Fibroblast of skin of scalp (primary cell): ENCODE data around the gene HS6ST1.
"Not testable (repeated sequence)": the region's sequence is repeated elsewhere in the genome, so short reads cannot be mapped to it uniquely, and the experiment has no call there.

Experiments used
- DNase-seq: peaks from one replicate; pipeline ENCODE4 v3.0.0-alpha.2; 2013

The HS6ST1 gene

DNA sequence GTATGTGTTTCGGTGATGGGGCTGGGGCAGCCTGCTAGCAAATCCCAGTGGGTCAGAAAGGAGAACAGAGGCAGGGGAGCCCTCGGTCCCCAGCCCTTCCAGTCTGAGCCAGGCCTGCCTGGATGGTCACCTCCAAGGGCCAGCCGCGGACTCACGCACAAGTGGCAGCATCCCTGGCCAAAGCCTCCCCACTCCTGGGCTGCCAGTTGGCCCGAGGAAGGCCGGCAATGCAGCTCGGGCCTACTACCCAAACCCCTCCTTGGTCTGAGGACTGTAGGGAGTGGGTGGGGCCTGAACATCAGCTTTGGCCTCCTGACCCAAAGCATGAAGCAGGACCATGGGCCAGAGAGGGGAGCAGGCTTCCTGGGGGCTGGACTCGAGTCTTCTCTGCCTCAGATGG lies 51.5 kb downstream of the HS6ST1 start:
- DNase-seq = not testable (repeated sequence)

DNA sequence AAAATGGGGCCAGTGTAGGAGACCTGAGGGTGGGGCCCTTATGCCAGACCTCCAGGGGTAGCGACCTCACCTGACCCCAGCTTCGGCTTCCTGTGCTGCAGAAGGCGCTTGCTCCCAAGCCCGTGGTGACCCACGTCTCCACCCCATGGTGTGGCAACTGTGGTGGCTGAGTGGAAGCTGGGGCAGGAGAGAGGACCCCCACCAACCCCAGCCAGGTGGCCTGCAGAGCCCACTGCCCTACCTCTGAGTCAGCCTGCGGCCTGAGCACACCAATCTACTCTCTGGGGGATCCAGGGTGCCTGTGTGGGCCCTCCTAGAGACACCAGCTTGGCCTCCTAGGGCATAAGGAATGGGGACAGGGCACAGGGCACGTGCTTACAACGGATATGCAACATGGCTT lies 52.2 kb downstream of the HS6ST1 start:
- DNase-seq = not testable (repeated sequence)

DNA sequence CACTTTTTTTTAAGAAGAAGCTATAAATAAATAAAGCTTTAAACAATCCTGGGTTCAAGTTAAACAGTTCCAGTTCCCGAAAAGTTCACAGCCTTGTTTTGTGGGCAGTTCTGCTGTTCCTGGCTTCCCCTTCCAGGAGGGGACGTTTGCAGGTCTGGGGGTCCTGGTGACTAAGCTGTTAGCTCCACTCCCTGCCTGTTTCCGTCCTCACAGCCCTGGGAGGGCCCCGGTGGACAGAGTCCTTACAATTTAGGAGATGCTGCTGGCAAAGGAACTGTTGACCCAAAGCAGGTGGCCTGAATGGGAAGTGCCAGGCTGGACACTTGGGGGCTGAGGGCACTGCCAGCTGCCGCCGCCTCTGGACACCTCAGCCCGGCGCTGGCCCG lies 53.1 kb downstream of the HS6ST1 start:
- not testable (repeated sequence) for DNase-seq

DNA sequence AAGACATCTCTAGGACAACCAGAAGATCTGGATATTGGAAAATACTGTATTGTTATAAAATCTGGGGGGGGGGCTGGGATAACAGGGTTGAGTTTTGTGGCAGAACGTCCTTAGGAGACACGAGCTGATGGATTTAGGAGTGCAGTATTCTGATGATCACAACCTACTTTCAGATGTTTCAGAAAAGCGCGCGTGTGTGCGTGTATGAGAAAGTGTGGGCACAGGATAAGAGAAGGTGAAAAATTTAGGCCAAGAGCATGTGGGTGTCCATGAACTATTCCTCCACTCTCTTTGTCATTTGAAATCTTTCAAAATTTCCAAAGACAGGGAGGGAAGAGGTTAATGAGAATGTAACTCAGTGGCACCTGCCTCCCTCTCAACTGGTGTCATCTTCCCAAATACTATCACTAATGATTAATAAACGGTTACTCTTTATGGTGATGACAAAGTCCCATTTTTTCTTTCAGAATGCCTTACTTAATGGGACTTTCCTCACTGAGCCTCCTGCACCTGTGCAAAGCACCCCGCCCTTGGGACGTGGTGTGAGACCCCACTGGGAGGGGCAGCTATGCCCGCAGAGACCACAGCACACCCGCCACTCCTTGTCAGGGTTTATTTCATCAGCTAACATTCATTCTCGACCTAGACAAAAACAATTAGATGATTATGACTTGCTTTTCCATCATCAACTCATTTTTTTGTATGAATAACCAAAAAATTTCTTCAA lies 53.6 kb downstream of the HS6ST1 start:
- DNase-seq = no peak

DNA sequence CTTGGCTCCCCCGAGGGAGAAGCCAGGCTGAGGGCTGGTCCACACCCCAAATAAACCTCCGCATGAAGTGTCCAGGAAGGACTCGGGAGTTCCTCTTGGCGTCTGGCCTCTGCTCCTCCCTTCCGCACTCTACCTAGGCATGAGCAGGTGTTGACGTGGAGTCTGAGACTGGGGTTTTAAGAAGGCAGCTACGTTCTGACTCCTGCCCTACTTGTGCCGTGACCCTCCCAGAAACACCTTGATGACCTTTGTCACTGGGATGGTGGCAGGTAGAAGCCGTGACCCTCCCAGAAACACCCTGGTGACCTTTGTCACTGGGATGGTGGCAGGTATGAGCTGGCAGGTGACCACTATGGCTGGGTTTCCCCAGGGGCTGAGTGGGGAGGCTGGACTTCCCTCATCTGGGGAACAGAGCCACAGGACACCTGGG lies 54.8 kb downstream of the HS6ST1 start:
- no peak for DNase-seq

DNA sequence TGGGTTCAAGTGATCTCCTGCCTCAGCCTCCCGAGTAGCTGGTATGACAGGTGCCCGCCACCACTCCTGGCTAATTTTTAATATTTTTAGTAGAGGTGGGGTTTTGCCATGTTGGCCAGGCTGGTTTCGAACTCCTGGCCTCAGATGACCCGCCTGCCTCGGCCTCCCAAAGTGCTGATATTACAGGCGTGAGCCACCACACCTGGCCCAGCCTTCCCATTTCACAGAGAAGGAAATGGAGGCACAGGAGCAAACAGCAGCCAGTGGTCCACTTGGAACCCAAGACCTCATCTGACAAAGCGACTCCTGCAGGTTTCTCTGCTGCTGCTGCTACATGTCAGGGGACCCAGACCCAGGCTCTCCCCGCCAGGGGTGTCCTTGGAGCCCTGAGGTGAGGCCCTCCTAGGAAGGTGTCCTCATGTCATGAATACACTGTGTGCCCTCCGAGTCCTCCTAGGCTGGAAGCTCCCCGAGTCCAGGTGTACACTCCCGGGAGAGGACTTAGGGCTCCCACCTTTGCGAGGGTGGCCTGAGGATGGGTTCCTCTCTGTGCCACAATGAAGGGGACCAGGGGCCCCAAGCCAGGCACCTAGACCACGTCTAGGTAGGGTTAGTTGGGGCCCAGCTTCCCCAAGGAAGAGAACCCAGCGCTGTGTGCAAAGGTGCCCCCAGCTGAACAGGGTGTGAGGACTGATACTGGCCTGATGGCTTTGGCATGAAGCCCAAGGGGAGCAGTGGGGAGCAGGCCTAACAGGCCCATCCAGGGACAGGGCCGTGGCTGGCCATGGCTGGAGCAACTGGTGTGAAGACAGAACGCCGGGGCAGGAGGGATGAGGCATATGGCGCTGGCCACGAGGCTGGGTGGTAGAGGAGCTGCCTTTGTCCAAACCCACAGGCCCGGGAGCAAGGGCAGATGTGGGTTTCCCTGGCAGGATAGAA lies 56.1 kb downstream of the HS6ST1 start:
- no peak for DNase-seq

DNA sequence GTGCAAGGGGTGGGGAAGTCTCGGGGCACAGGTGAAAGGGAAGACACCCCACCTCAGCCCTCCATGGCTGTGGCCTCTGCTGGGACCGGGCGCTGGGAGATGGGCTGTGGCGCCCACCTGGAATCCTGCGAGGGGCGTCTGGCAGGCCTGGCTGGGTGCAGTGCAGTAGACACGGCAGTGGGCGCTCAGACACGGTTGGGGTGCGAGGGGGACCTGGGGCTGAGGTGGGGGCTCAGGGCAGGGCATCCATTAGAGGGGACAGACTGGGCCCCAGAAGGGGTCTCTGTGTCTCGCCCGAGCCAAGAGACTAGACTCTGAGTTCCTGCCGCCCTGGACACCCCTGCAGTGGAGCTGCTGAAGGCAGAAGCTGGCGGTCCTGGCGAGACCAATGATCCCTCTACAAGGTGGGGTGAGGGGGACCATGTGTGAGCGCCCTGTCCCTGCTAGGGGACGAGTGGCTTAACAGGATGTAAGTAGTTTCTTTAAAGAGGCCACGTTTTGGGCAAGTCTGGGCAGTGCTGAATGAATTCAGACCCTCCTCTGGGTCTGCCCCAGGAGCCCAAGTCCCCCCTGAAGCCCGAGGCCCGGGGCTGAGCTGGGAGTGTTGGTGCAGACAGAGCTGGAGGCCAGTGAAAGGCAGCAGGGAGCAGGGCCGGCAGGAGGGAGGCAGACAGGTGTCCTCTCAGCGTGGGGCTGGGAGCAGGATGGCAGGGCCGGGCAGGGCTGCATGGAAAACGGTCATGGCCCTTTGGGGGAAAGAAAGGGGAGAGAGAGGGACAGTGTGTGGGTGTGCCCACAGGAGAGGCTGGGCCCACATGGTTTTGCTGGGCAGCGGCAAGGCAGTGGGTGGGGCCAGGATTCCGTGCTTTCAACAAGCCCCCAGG lies 57.2 kb downstream of the HS6ST1 start:
- DNase-seq = peak; percentile 14

DNA sequence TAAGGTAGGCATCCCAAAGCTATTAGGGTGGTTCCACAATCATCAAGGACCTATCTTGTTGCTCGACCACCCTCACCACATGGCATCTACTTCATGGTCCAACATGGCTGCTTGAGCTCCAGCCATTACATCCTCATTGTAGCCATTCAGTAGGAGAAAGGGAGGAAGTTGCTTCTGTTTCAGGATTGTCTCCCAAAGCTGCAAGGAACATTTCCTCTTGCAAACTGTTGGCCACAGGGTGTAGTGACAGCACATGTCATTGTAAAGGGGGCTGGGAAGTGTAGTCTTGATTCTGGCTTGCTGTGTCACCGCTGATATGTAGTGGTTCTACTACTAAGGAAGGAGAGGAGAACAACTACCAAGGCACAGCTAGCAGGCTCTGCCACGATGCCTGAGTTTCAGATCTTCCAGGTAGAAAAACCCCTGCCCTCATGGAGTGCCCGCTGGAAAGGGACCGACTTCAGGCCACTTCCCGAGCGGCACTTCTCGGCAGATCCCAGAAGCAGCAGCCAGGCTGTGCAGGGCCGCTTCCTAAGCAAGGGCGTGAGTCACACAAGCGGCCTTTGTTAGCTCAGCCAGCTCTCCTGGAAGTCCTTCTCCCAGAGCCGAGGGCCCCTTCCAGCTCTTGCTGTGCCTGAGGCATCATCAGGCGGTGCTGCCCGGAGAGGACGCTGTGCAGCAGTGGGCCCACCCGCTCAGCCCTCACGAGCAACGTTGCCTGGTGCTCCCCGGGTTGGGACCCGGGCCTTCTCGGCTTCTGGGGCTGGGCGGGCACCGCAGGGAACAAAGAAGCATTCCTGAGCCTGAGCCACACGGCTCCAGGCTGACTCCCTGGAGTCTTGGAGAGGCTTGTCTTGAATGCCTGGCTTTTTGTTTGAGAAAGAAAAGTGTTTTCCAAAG lies 58.2 kb downstream of the HS6ST1 start:
- peak; percentile 87 for DNase-seq

DNA sequence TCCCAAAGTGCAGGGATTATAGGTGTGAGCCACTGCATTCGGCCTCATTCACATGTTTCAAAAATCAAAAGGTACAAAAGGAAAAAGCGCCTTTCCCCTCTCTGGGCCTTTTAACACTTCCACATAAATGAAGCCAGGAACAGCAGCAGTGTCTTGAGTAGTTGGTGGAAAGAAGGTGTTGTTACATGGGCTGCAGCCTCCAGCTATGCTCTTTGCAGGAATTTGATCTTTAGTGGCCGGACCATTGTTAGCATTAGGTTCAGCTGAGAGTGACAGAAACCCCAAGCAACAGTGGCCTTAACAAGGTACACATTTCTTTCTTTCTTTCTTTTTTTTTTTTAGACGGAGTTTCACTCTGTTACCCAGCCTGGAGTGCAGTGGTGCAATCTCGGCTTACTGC lies 59.1 kb downstream of the HS6ST1 start:
- no peak for DNase-seq

DNA sequence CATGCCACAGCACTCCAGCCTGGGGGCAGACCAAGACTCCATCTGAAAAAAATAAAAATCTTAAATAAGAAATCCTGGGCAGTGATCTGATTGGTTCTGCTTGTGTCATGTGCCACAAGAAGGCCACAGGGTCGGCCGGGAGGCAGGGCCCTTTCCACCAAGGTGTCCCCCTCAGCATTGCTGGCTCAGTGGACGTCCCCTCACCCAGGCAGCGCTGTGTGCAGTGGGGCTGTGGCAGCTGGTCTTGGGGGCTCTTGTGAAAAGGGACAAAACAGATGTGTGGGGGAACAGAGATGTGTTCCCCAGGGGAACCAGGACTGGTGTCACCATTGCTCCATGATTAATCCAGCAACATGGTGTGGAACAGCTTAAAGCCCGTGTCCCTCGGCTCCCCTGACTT lies 60.5 kb downstream of the HS6ST1 start:
- DNase-seq = no peak

DNA sequence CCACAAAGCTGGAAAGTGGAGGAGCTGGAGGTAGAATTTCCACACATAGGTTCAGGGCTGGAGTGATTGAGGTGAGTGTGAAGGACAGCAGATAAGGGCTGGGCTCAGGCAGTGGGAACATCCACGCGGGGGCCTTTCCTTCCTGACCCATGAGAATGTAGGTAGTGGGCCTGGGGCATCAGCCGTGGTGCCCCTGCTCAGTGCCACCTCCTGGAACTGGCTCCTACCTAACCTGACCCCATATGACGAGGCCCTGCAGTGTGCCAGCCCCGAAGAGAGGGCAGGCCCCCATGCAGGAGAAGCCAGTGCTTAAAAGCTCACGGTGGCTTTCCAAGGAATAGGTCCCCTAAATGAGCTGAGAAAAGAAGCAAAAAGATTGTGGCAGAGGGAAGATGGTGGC lies 66.2 kb downstream of the HS6ST1 start:
- no peak for DNase-seq

DNA sequence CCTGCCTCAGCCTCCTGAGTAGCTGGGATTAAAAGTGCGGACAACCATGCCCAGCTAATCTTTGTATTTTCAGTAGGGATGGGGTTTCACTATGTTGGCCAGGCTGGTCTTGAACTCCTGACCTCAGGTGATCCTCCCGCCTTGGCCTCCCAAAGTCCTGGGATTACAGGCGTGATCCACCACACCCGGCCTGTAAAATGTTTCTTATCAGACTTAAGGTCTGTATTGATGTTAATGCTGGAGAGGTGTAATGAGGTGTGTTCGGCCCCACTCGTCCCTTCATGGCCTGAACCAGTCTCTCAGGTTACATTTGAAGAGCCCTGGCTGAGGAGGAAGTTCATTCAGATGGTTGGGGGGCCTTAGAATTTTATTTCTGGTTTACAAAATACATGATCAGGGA lies 66.6 kb downstream of the HS6ST1 start:
- not testable (repeated sequence) for DNase-seq

DNA sequence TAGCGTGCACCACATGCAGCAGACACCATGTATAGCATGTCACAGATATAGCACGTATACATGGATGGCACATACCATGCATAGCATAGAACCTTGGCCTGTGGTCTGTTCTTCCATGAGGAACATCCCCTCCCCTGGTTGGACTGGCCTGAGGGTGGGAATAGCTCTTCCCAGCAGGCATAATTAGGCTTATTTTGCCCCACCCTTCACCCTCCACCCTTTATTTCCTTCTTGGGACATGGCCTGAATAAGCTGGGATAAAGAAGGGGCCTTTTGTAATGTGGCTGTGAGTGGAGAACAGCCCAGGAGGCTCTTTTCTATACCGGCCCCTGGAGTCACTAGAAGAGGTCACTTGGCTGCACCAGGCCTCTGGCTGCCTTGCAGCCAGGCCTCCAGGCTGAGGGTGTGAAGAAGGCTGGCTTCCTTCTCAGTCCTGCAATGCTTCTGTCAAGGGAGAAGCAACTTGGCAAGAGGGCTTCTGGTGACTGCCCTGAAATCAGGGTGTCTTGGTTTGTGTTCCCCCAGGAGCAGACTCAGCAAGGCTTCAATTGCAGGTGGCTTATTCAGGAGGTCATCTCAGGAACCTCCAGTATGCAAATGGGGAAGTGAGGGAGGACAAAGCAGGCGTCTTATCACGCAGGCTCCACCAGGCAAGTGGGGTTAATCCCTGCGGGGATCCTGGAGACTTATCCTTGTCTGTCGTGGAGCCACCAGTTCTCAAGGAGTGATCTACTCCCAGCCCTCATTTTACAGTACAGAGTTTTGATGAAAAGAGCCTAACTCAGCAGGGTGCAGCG lies 68.2 kb downstream of the HS6ST1 start:
- DNase-seq = no peak

DNA sequence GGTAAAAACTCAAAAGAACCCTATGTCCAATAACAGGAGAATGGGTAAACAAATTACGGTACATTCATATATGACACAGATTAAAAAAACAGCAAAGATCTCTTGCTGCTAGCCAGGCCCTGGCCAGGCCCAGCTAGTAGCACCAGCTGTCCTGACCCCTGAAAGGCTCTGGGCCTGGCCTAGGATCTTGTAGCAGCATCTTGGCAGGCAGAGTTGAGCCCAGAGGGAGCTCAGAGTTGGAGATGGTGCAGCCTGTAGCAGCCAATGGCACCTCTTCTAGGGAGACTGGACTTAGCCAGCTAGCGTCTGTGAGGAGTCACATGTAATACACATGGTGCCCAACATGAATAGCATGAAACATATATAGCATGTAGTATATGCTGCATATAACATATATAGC lies 69.1 kb downstream of the HS6ST1 start:
- DNase-seq = no peak

DNA sequence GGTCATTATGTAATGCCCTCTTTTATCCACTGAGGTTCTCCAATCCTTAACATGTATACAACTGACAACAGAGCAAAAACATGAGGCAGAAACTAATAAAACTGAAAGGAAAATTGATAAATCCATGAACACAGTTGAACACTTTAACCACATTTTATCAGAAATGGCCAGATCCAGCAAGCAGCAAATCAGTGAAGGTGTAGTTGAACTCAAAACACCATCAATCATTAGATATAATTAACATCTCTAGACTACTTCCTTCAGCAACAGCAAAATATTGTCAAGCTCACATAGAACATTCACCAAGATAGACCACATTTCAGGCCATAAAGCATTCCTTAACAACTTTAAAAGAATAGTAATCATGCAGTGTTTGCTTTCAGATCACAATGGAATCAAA lies 72.9 kb downstream of the HS6ST1 start:
- no peak for DNase-seq

DNA sequence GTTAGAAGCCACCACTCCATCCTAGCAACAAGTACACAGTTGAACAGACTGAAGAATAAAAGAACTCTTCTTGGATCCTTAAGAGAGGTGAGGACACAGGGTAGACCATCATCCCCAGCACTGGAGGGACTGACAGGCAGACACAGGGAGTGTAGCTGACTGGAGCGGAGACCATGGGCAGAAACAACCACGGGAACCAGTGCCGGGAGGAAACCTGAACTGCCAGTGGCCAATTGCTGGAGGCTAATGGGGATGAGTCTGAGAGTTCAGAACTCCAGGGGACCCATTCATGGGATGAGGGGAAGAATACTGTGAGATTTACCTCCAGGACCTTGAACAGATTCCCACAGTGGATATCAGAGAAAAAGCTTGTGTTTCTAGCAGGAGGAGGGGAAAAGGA lies 76.8 kb downstream of the HS6ST1 start:
- DNase-seq = no peak

DNA sequence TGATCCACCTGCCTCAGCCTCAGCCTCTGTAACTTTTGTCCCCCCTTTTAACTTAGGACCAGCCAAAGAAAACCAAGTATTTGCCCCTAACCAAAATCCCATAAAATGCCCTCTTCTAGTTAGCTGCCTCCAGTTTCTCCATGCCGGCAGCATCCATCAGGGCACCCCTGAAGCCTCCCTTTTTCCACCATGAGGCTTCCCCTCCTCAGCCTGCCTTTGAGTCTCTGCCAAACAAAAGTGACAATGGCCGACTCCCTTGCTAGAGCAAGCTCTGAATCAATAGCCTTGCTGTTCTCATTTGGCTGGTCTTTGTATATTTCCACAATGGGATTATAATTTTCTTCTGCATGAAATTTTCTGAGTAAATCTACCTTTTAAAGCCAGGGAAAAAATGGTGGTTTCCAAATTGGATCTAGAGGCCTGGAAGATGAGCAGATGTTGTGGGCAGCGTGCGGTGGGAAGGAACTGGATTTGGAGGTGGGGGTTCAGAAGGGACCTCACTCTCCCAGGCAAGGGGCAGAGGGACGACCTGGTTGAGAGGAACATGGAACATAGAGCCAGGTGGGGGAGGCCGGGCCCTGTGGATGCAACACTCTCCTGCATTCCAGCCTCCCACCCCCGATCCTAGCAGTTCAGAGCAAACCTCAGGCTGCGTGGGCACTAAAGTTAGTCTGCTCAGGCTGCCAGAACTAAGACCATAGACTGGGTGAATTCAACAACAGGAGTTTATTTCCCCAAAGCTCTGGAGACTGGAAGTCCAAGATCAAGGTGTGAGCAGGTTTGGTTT lies 80.6 kb downstream of the HS6ST1 start:
- no peak for DNase-seq

DNA sequence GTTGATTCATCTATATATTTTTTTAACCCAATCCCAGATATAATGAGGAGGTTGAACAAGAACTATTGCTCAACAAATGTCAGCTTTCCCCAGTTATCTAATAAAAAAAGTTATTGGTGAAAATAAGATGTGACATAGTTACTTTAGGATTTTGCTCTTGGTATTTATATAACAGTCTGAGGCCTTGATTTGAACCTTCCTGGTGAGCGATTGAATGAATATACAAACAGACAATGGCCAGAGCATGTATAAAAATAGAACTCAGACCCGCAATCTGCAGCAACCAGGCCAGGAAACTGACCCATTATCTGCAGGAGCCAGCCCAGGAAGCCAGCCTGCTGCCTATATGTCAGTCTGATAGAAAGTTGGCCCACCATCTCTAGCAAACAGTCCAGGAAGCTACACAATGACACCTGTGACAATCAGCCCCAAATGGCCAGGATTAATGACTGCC lies 81.6 kb downstream of the HS6ST1 start:
- peak; percentile 38 for DNase-seq

DNA sequence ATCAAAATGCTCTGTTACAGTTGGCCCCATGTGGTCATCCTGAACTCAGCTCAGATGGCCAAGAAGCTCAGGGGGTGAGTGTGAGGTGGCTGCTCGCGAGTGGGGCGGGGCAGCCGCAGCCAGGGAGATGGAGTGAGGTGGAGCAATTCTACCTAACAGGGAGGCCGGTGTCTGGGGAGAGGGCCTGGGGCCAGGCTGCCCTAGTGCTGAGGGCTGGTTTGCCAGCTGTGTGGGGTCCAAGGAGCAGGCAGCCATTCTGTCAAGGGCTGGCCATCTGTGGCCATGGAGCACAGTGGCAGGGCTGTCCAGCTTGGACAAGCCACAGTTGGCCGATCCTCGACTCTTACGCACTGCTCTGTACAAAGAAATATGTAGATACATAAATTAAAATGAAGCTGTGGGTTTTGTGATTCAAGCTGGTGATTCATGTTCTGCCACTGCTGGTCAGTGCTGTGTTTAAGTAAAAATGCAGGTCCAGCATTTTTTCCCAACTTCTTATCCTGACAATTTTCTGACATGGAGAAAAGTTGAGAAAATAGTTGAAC lies 82.1 kb downstream of the HS6ST1 start:
- peak; percentile 66 for DNase-seq

DNA sequence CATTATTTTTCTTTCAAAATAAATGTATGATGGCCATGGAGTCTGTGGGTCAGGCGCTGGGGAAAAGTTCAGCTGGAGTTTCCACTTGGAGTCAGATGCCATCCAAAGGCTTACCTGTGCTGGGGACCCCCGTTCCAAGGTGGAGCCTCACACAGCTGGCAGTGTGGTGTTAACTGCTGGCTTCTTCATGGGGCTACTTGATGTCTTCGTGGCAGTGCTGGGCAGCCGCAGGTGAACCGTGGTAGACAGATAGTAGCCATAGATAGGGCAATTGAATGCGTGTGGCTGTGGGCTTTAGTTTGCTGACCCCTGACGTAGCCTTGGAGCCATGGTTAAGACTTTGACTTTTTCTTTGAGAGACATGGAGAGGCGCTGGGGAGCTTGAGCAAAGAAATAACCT lies 83.1 kb downstream of the HS6ST1 start:
- no peak for DNase-seq
